Esophagus squamous epithelium (tissue), 5 donors: ENCODE results near the gene COL4A1. TPM values are rescaled to one million over a fixed set of nuclear protein-coding genes. Genes with fewer than 3 reads are reported as not detected.
A peak's percentile ranks its signal among the peaks of the same experiment; 100 is the strongest.

Source experiments
- DNase-seq: peaks from one replicate; lab custom pipeline; 2025; lab: John Stamatoyannopoulos, UW
- H3K27ac ChIP-seq, 4 donors: fragments of 200-600 bp; sonication (generic); one replicate each; pipeline ENCODE4 v1.5.1; 2016 to 2019; ENCODE audit warnings: mild to moderate bottlenecking in 1 of 4
- H3K27me3 ChIP-seq, 4 donors: fragments of 200-600 bp; sonication (generic); 1 replicate in 3 of 4; 2 replicates in 1 of 4; pipeline versions ENCODE4 v1.5.1 to v1.6.0; 2017 to 2021; ENCODE audit warnings: antibody characterized with exemption in 1 of 4
- H3K36me3 ChIP-seq, 3 donors: fragments of 200-600 bp; sonication (generic); one replicate each; pipeline ENCODE4 v1.5.1; 2016 to 2019
- H3K4me1 ChIP-seq, 3 donors: fragments of 200-600 bp; sonication (generic); one replicate each; pipeline ENCODE4 v1.5.1; 2017 to 2019
- H3K4me3 ChIP-seq, 4 donors: fragments of 200-600 bp; sonication (generic); 1 replicate in 3 of 4; 2 replicates in 1 of 4; pipeline ENCODE4 v1.5.1; 2016 to 2019; ENCODE audit warnings: mild to moderate bottlenecking in 2 of 4, moderate library complexity in 1 of 4
- H3K9me3 ChIP-seq, 3 donors: fragments of 200-600 bp; sonication (generic); one replicate each; pipeline ENCODE4 v1.5.1; 2016 to 2019
- CTCF ChIP-seq, 6 experiments: fragments of 450-650 bp in 4 of 6; fragments of 200-600 bp in 2 of 6; sonication (generic) in 2 of 6; IDR thresholded peaks; one replicate each; pipeline ENCODE4 v1.5.1; 2016 to 2019; ENCODE audit warnings: antibody characterized with exemption in 6 of 6, mild to moderate bottlenecking in 4 of 6, moderate library complexity in 4 of 6
- POLR2A ChIP-seq, 4 donors: fragments of 450-650 bp; IDR thresholded peaks; one replicate each; pipeline ENCODE4 v1.6.1; 2017; ENCODE audit warnings: antibody characterized with exemption in 4 of 4, mild to moderate bottlenecking in 4 of 4, moderate library complexity in 3 of 4
- WGBS, 2 donors: methylation state at CpG; one replicate each; pipeline ENCODE4 v1.1.5; 2018; 5-methylcytosine and 5-hydroxymethylcytosine counted together
- intact Hi-C: fragments of 100-400 bp; cut with DNase I; formaldehyde crosslinking; loops from one replicate; pipeline ENCODE4 v1.15.0; 2022
- total RNA-seq, 4 donors: library from RNA; depleted of rRNA; stranded (reverse); fragments of >200 nt; gene quantifications; one replicate each; pipeline ENCODE4 v1.1.0, GENCODE V29; 2016
- donor health status: DM: yes; HTN: yes; CAD: no.

Gene COL4A1
- total RNA-seq, 4 donors from 2014 or later = 8.9 to 97.1 (median 40.2) TPM

- H3K27ac ChIP-seq = no peak overlapping the region
- TF ChIP-seq POLR2A (IDR thresholded peaks at IDR 0.05) (no peak), CTCF (IDR thresholded peaks at IDR 0.05) (no peak)
- intact Hi-C loops = no loop called here
- peaks cover 0 to 25% (median 0%) of the 10 kb centered on the region in 4 donors for H3K27me3 ChIP-seq
- H3K9me3 ChIP-seq = no peaks in the 10 kb centered on the region
- H3K4me3 ChIP-seq = no peak overlapping the region
- peaks cover 0 to 5% (median 0%) of the 10 kb centered on the region in 3 donors for H3K4me1 ChIP-seq
- H3K36me3 ChIP-seq = no peaks in the 10 kb centered on the region
- 56 to 74% methylated on average over 2 to 6 of the region's 11 CpGs for WGBS, 2 donors
- no peak for DNase-seq
These were observed 188.9 kb downstream of the COL4A1 start for GRCh38 chr13:110118106-110118505.

- TF ChIP-seq CTCF (IDR thresholded peaks at IDR 0.05) (peak; percentile 33 to 78 (median 68)), POLR2A (IDR thresholded peaks at IDR 0.05) (no peak)
- Histone ChIP-seq H3K27me3 (peaks cover 0 to 25% (median 0%) of the 10 kb centered on the region in 4 donors), H3K27ac (no peak overlapping the region), H3K4me1 (no peaks in the 10 kb centered on the region), H3K9me3 (no peaks in the 10 kb centered on the region), H3K36me3 (no peaks in the 10 kb centered on the region), H3K4me3 (no peak overlapping the region)
- intact Hi-C loops = no loop called here
- 16 to 25% methylated on average over 14 of the region's 23 CpGs for WGBS, 2 donors
- DNase-seq = no peak
These were observed 190.9 kb downstream of the COL4A1 start for GRCh38 chr13:110116072-110116487.

GRCh38 chr13:110115591-110115990 lies 191.4 kb downstream of the COL4A1 start:
- H3K9me3 ChIP-seq = no peaks in the 10 kb centered on the region
- H3K27ac ChIP-seq = no peak overlapping the region
- WGBS, 2 donors = 74 to 85% methylated on average over 5 of the region's 5 CpGs
- H3K4me1 ChIP-seq = no peaks in the 10 kb centered on the region
- intact Hi-C loops = no loop called here
- peaks cover 0 to 25% (median 0%) of the 10 kb centered on the region in 4 donors for H3K27me3 ChIP-seq
- DNase-seq = no peak
- TF ChIP-seq POLR2A (IDR thresholded peaks at IDR 0.05) = no peak
- TF ChIP-seq CTCF (IDR thresholded peaks at IDR 0.05) = no peak
- no peak overlapping the region for H3K4me3 ChIP-seq
- H3K36me3 ChIP-seq = no peaks in the 10 kb centered on the region

- Histone ChIP-seq H3K4me3 (no peak overlapping the region), H3K27ac (no peak overlapping the region), H3K36me3 (no peaks in the 10 kb centered on the region), H3K27me3 (peaks cover 0 to 18% (median 0%) of the 10 kb centered on the region in 4 donors), H3K9me3 (no peaks in the 10 kb centered on the region), H3K4me1 (peaks cover 0 to 11% (median 7%) of the 10 kb centered on the region in 3 donors)
- no peak for DNase-seq
- intact Hi-C loops = no loop called here
- 81 to 91% methylated on average over 2 of the region's 2 CpGs for WGBS, 2 donors
- TF ChIP-seq CTCF (IDR thresholded peaks at IDR 0.05) = no peak
- no peak for TF ChIP-seq POLR2A (IDR thresholded peaks at IDR 0.05)
These were observed 192.6 kb downstream of the COL4A1 start for GRCh38 chr13:110114316-110114715.

GRCh38 chr13:110113284-110113764 lies 193.6 kb downstream of the COL4A1 start:
- H3K27me3 ChIP-seq = peaks cover 0 to 16% (median 0%) of the 10 kb centered on the region in 4 donors
- peaks cover 0 to 19% (median 11%) of the 10 kb centered on the region in 3 donors for H3K4me1 ChIP-seq
- DNase-seq = no peak
- H3K36me3 ChIP-seq = no peaks in the 10 kb centered on the region
- no peaks in the 10 kb centered on the region for H3K9me3 ChIP-seq
- WGBS, 2 donors = 27% methylated on average over 1 of the region's 2 CpGs; no CpG with 5 or more reads in 1 of the 2 donors
- H3K4me3 ChIP-seq = no peak overlapping the region
- intact Hi-C loops = no loop called here
- no peak overlapping the region for H3K27ac ChIP-seq
- TF ChIP-seq CTCF (IDR thresholded peaks at IDR 0.05) (no peak), POLR2A (IDR thresholded peaks at IDR 0.05) (no peak)
